Hepatocyte (in vitro differentiated cells): ENCODE results near the gene TESMIN. TPM values are rescaled to one million over a fixed set of nuclear protein-coding genes. Genes with fewer than 3 reads are reported as not detected.

Experiments
- DNase-seq: peaks from one replicate; pipeline ENCODE4 v3.0.0-alpha.2; 2016; ENCODE audit warnings: low spot score
- H2AFZ ChIP-seq: fragments of 200-600 bp; sonication (generic); 2 replicates; pipeline ENCODE4 v1.6.0; 2016; ENCODE audit warnings: antibody characterized with exemption, mild to moderate bottlenecking
- H3K27ac ChIP-seq: fragments of 200-600 bp; sonication (generic); 2 replicates; pipeline ENCODE4 v1.5.1; 2016; ENCODE audit warnings: mild to moderate bottlenecking
- H3K27me3 ChIP-seq: fragments of 200-600 bp; sonication (generic); 2 replicates; pipeline ENCODE4 v1.6.1; 2016
- H3K36me3 ChIP-seq: fragments of 200-600 bp; sonication (generic); replicated peaks from 2 replicates; pipeline ENCODE4 v1.5.1; 2016; ENCODE audit warnings: low read depth; ENCODE audit not compliant: insufficient read depth
- H3K4me1 ChIP-seq: fragments of 200-600 bp; sonication (generic); 2 replicates; pipeline ENCODE4 v1.5.1; 2016; ENCODE audit warnings: mild to moderate bottlenecking, moderate library complexity; ENCODE audit not compliant: insufficient read depth
- H3K4me2 ChIP-seq: fragments of 200-600 bp; sonication (generic); 2 replicates; pipeline ENCODE4 v1.6.0; 2016
- H3K4me3 ChIP-seq: fragments of 200-600 bp; sonication (generic); 2 replicates; pipeline ENCODE4 v1.5.1; 2016; ENCODE audit warnings: mild to moderate bottlenecking
- H3K79me2 ChIP-seq: fragments of 200-600 bp; sonication (generic); 2 replicates; pipeline ENCODE4 v1.6.0; 2017; ENCODE audit warnings: mild to moderate bottlenecking
- H3K9me2 ChIP-seq: fragments of 200-600 bp; sonication (generic); replicated peaks from 2 replicates; pipeline ENCODE4 v1.6.0; 2017; ENCODE audit warnings: mild to moderate bottlenecking; ENCODE audit not compliant: insufficient read depth
- H3K9me3 ChIP-seq: fragments of 200-600 bp; sonication (generic); 2 replicates; pipeline ENCODE4 v1.5.1; 2016; ENCODE audit warnings: low read depth, mild to moderate bottlenecking
- H4K20me1 ChIP-seq: fragments of 200-600 bp; sonication (generic); 2 replicates; pipeline ENCODE4 v1.6.0; 2016; ENCODE audit warnings: mild to moderate bottlenecking; ENCODE audit not compliant: insufficient read depth, poor library complexity, severe bottlenecking
- CTCF ChIP-seq: fragments of 200-600 bp; sonication (generic); IDR thresholded peaks from 2 replicates; pipeline ENCODE4 v1.5.1; 2016; ENCODE audit warnings: antibody characterized with exemption, mild to moderate bottlenecking; ENCODE audit not compliant: poor library complexity
- EZH2 ChIP-seq: fragments of 200-600 bp; sonication (generic); IDR thresholded peaks from 2 replicates; pipeline ENCODE4 v1.6.1; 2016; ENCODE audit warnings: antibody characterized with exemption, mild to moderate bottlenecking, borderline replicate concordance
- EZH2phosphoT487 ChIP-seq: fragments of 200-600 bp; sonication (generic); IDR thresholded peaks from one replicate; pipeline ENCODE4 v1.6.1; 2018; ENCODE audit warnings: antibody characterized with exemption, mild to moderate bottlenecking, low read depth, moderate library complexity; ENCODE audit not compliant: unreplicated experiment, severe bottlenecking
- WGBS: methylation state at CpG from one replicate; pipeline ENCODE4 v1.1.6; 2016; ENCODE audit warnings: low lambda C conversion rate; ENCODE audit errors: missing lambda C conversion rate; 5-methylcytosine and 5-hydroxymethylcytosine counted together
- polyA plus RNA-seq: library from polyadenylated mRNA; unstranded; fragments of >200 nt; fragmentation: Nextera tagmentation; extraction: Ambion mirVana; gene quantifications from 2 replicates; pipeline ENCODE4 v1.2.1, GENCODE V29; 2016
- total RNA-seq: library from RNA; depleted of rRNA; stranded (reverse); fragments of >200 nt; gene quantifications from 2 replicates; pipeline ENCODE4 v1.2.3, GENCODE V29; 2014

TESMIN gene
- total and polyA plus RNA-seq, 2 experiments from 2014 or later, result 1.5 to 6.7 TPM

GRCh38 chr11:68735646-68736045 lies 15.7 kb downstream of the TESMIN start:
- Histone ChIP-seq H2AFZ (no peak overlapping the region), H3K4me2 (no peak overlapping the region), H3K36me3 (no peaks in the 10 kb centered on the region), H4K20me1 (no peaks in the 10 kb centered on the region), H3K27me3 (no peaks in the 10 kb centered on the region), H3K79me2 (no peaks in the 10 kb centered on the region), H3K9me2 (no peaks in the 10 kb centered on the region), H3K4me1 (no peaks in the 10 kb centered on the region), H3K9me3 (no peaks in the 10 kb centered on the region), H3K4me3 (no peak overlapping the region), H3K27ac (no peak overlapping the region)
- TF ChIP-seq EZH2phosphoT487 (no peak), CTCF (no peak), EZH2 (no peak)
- no peak for DNase-seq
- WGBS, result 87% methylated on average over 6 of the region's 6 CpGs

GRCh38 chr11:68735125-68735524 lies 16.2 kb downstream of the TESMIN start:
- Histone ChIP-seq H2AFZ (no peak overlapping the region), H4K20me1 (no peaks in the 10 kb centered on the region), H3K27ac (no peak overlapping the region), H3K9me3 (no peaks in the 10 kb centered on the region), H3K27me3 (no peaks in the 10 kb centered on the region), H3K36me3 (no peaks in the 10 kb centered on the region), H3K79me2 (no peaks in the 10 kb centered on the region), H3K4me1 (no peaks in the 10 kb centered on the region), H3K4me3 (no peak overlapping the region), H3K4me2 (no peak overlapping the region), H3K9me2 (no peaks in the 10 kb centered on the region)
- 77% methylated on average over 6 of the region's 6 CpGs for WGBS
- DNase-seq, result no peak
- TF ChIP-seq EZH2, result no peak
- TF ChIP-seq EZH2phosphoT487, result no peak
- TF ChIP-seq CTCF, result no peak

DNA sequence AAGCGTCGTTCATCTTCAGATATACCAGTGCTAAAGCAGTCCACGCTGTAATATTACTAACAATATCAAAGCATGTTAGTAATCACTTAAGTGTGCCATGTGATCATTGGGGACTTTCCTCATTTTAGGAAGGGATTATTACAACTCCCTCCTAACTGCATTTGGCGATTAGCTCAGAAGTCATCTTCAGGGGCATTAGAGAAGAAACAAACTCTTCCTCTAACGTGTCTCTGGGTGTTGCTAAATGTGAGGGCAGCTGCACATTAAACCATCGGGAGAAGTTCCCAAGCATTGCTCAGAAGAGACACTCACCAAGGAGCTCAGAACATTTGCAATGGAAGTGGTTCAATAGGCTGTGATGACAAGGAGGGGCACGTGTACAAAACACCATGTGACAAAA lies 17.2 kb downstream of the TESMIN start:
- H3K4me3 ChIP-seq, result no peak overlapping the region
- H3K9me3 ChIP-seq, result no peaks in the 10 kb centered on the region
- no peaks in the 10 kb centered on the region for H4K20me1 ChIP-seq
- no peak for DNase-seq
- H3K27me3 ChIP-seq, result no peaks in the 10 kb centered on the region
- H3K79me2 ChIP-seq, result no peaks in the 10 kb centered on the region
- H3K27ac ChIP-seq, result no peak overlapping the region
- no peaks in the 10 kb centered on the region for H3K4me1 ChIP-seq
- 88% methylated on average over 7 of the region's 7 CpGs for WGBS
- no peaks in the 10 kb centered on the region for H3K9me2 ChIP-seq
- H2AFZ ChIP-seq, result no peak overlapping the region
- H3K4me2 ChIP-seq, result no peak overlapping the region
- TF ChIP-seq EZH2phosphoT487, result no peak
- no peaks in the 10 kb centered on the region for H3K36me3 ChIP-seq

GRCh38 chr11:68727783-68728182 lies 23.5 kb downstream of the TESMIN start:
- no peaks in the 10 kb centered on the region for H3K9me3 ChIP-seq

More at GRCh38 chr11:68727783-68728182, 23.5 kb downstream of the TESMIN start:
- H3K27ac ChIP-seq, result no peak overlapping the region
- H3K9me2 ChIP-seq, result no peaks in the 10 kb centered on the region
- no peak overlapping the region for H3K4me3 ChIP-seq
- TF ChIP-seq CTCF (peak; percentile 8), EZH2 (no peak)
- H4K20me1 ChIP-seq, result no peaks in the 10 kb centered on the region
- no peaks in the 10 kb centered on the region for H3K36me3 ChIP-seq
- 87% methylated on average over 6 of the region's 6 CpGs for WGBS
- no peaks in the 10 kb centered on the region for H3K27me3 ChIP-seq
- H2AFZ ChIP-seq, result no peak overlapping the region
- no peak overlapping the region for H3K4me2 ChIP-seq
- no peaks in the 10 kb centered on the region for H3K79me2 ChIP-seq
- DNase-seq, result no peak
- H3K4me1 ChIP-seq, result no peaks in the 10 kb centered on the region
